Parathyroid adenoma (tissue), 2 donors: ENCODE results near the gene SHC4.

Experiments
- H2AFZ ChIP-seq: fragments of 300-600 bp; sonication (generic); one replicate; pipeline ENCODE4 v1.7.0; 2017; ENCODE audit warnings: antibody characterized with exemption, mild to moderate bottlenecking
- H3K27ac ChIP-seq: fragments of 300-600 bp; sonication (generic); one replicate; pipeline ENCODE4 v1.7.0; 2017
- H3K27me3 ChIP-seq: fragments of 300-600 bp; sonication (generic); one replicate; pipeline ENCODE4 v1.7.0; 2017; ENCODE audit warnings: low read length; ENCODE audit not compliant: control insufficient read depth, insufficient read depth
- H3K36me3 ChIP-seq: fragments of 300-600 bp; sonication (generic); one replicate; pipeline ENCODE4 v1.7.0; 2017; ENCODE audit warnings: low read length; ENCODE audit not compliant: control insufficient read depth, insufficient read depth
- H3K4me1 ChIP-seq: fragments of 300-600 bp; sonication (generic); one replicate; pipeline ENCODE4 v1.7.0; 2017; ENCODE audit warnings: control low read depth
- H3K4me2 ChIP-seq: fragments of 300-600 bp; sonication (generic); one replicate; pipeline ENCODE4 v1.7.0; 2017; ENCODE audit warnings: low read length
- H3K4me3 ChIP-seq: fragments of 300-600 bp; sonication (generic); one replicate; pipeline ENCODE4 v1.7.0; 2017; ENCODE audit warnings: low read depth, low read length
- H3K79me2 ChIP-seq: fragments of 300-600 bp; sonication (generic); one replicate; pipeline ENCODE4 v1.7.0; 2017; ENCODE audit warnings: control low read depth
- H3K9ac ChIP-seq: fragments of 300-600 bp; sonication (generic); one replicate; pipeline ENCODE4 v1.7.0; 2017; ENCODE audit warnings: mild to moderate bottlenecking
- H3K9me3 ChIP-seq: fragments of 300-600 bp; sonication (generic); one replicate; pipeline ENCODE4 v1.7.0; 2017; ENCODE audit warnings: low read length; ENCODE audit not compliant: control insufficient read depth
- CTCF ChIP-seq: fragments of 300-600 bp; sonication (generic); IDR thresholded peaks from one replicate; pipeline ENCODE4 v1.7.0; 2017; ENCODE audit warnings: antibody characterized with exemption, mild to moderate bottlenecking
- donor health status: primary hyperparathyroidism.

The SHC4 gene

GRCh38 chr15:48842501-48842900 lies 121.2 kb downstream of the SHC4 start:
- no peak overlapping the region for H3K27ac ChIP-seq
- no peaks in the 10 kb centered on the region for H3K27me3 ChIP-seq
- H3K4me1 ChIP-seq: no peaks in the 10 kb centered on the region
- no peaks in the 10 kb centered on the region for H3K36me3 ChIP-seq
- no peak overlapping the region for H2AFZ ChIP-seq
- H3K9me3 ChIP-seq: no peaks in the 10 kb centered on the region
- H3K4me3 ChIP-seq: no peak overlapping the region
- no peak overlapping the region for H3K4me2 ChIP-seq
- no peak for TF ChIP-seq CTCF
- H3K79me2 ChIP-seq: no peaks in the 10 kb centered on the region
- no peak overlapping the region for H3K9ac ChIP-seq

- Histone ChIP-seq H3K27ac (no peak overlapping the region), H3K9me3 (no peaks in the 10 kb centered on the region), H3K9ac (no peak overlapping the region), H3K27me3 (no peaks in the 10 kb centered on the region), H3K4me2 (no peak overlapping the region), H3K4me1 (no peaks in the 10 kb centered on the region), H3K36me3 (no peaks in the 10 kb centered on the region), H2AFZ (no peak overlapping the region), H3K79me2 (no peaks in the 10 kb centered on the region), H3K4me3 (no peak overlapping the region)
- no peak for TF ChIP-seq CTCF
Measured at GRCh38 chr15:48834756-48835155, 129.0 kb downstream of the SHC4 start.

GRCh38 chr15:48833526-48834239 lies 130.0 kb downstream of the SHC4 start:
- Histone ChIP-seq H3K4me2 (no peak overlapping the region), H3K36me3 (no peaks in the 10 kb centered on the region), H3K9me3 (no peaks in the 10 kb centered on the region), H3K79me2 (no peaks in the 10 kb centered on the region), H3K9ac (no peak overlapping the region), H3K27ac (no peak overlapping the region), H3K4me3 (no peak overlapping the region), H3K27me3 (no peaks in the 10 kb centered on the region), H2AFZ (no peak overlapping the region), H3K4me1 (no peaks in the 10 kb centered on the region)
- no peak for TF ChIP-seq CTCF

- Histone ChIP-seq H3K9me3 (no peaks in the 10 kb centered on the region), H3K79me2 (no peaks in the 10 kb centered on the region), H3K4me2 (no peak overlapping the region), H3K4me1 (no peaks in the 10 kb centered on the region), H2AFZ (no peak overlapping the region), H3K4me3 (no peak overlapping the region), H3K27ac (no peak overlapping the region), H3K27me3 (no peaks in the 10 kb centered on the region), H3K36me3 (no peaks in the 10 kb centered on the region), H3K9ac (no peak overlapping the region)
- TF ChIP-seq CTCF: no peak
Measured at GRCh38 chr15:48832648-48833047, 131.1 kb downstream of the SHC4 start.

- H3K4me1 ChIP-seq: no peaks in the 10 kb centered on the region
- H3K4me3 ChIP-seq: no peak overlapping the region
- no peak for TF ChIP-seq CTCF
- H3K9me3 ChIP-seq: no peaks in the 10 kb centered on the region
- H3K36me3 ChIP-seq: no peaks in the 10 kb centered on the region
- H3K27me3 ChIP-seq: no peaks in the 10 kb centered on the region
- no peak overlapping the region for H3K27ac ChIP-seq
- H3K9ac ChIP-seq: no peak overlapping the region
- no peak overlapping the region for H3K4me2 ChIP-seq
- no peaks in the 10 kb centered on the region for H3K79me2 ChIP-seq
- no peak overlapping the region for H2AFZ ChIP-seq
Measured at GRCh38 chr15:48828906-48829305, 134.8 kb downstream of the SHC4 start.
